WTC11 (cell line): ENCODE measurements around the gene SLC2A6. TPM values are rescaled to one million over a fixed set of nuclear protein-coding genes. Genes with fewer than 3 reads are reported as not detected.

Experiments
- ATAC-seq: fragments of 200-7000 bp; cut with Tn5 transposase; 2 replicates; pipeline ENCODE4 v1.10.0; 2021; ENCODE audit warnings: mild to moderate bottlenecking, moderate library complexity
- CTCF ChIA-PET: fragments of 300-600 bp; sonication (Branson Sonifier 250); formaldehyde crosslinking; loops from one replicate; lab custom pipeline; 2021; ENCODE audit warnings: antibody characterized with exemption; lab: Charles Lee
- POLR2A ChIA-PET: fragments of 350-600 bp; sonication (Branson Sonifier 250); formaldehyde crosslinking; loops from one replicate; lab custom pipeline; 2021; ENCODE audit warnings: antibody characterized with exemption; lab: Charles Lee
- DNase-seq: peaks from one replicate; pipeline ENCODE4 v3.0.0; 2021; ENCODE audit warnings: low spot score
- H3K27ac Mint-ChIP-seq: 2 replicates; pipeline ENCODE4 v1.8.0; 2021; ENCODE audit warnings: mixed read lengths
- H3K27me3 Mint-ChIP-seq: 2 replicates; pipeline ENCODE4 v1.8.0; 2021; ENCODE audit warnings: low read depth, mild to moderate bottlenecking, moderate library complexity, mixed read lengths
- H3K36me3 Mint-ChIP-seq: 2 replicates; pipeline ENCODE4 v1.8.0; 2021; ENCODE audit warnings: mixed read lengths
- H3K4me1 Mint-ChIP-seq: 2 replicates; pipeline ENCODE4 v1.8.0; 2022; ENCODE audit warnings: mixed read lengths
- H3K4me3 Mint-ChIP-seq: 2 replicates; pipeline ENCODE4 v1.8.0; 2021; ENCODE audit warnings: mild to moderate bottlenecking, moderate library complexity, mixed read lengths
- H3K9me3 Mint-ChIP-seq: 2 replicates; pipeline ENCODE4 v1.8.0; 2021; ENCODE audit warnings: mixed read lengths
- AFF4 ChIP-seq: sonication (generic); formaldehyde crosslinking; IDR thresholded peaks from 2 replicates; pipeline ENCODE4 v1.8.1; 2023; ENCODE audit warnings: mild to moderate bottlenecking, missing genetic modification reagents, borderline replicate concordance
- E2F4 ChIP-seq: sonication (generic); formaldehyde crosslinking; IDR thresholded peaks from 2 replicates; pipeline ENCODE4 v1.8.1; 2022; ENCODE audit warnings: low read depth, mild to moderate bottlenecking, moderate library complexity, missing genetic modification reagents, borderline replicate concordance
- PRRX2 ChIP-seq: fragments of 250-450 bp; sonication (Bioruptor Pico); IDR thresholded peaks from 2 replicates; pipeline ENCODE4 v1.8.0; 2021; ENCODE audit warnings: mild to moderate bottlenecking
- SMAD3 ChIP-seq: sonication (generic); formaldehyde crosslinking; IDR thresholded peaks from 2 replicates; pipeline ENCODE4 v1.8.0; 2022; ENCODE audit warnings: missing genetic modification reagents, mild to moderate bottlenecking, borderline replicate concordance
- TP53 ChIP-seq: sonication (generic); formaldehyde crosslinking; IDR thresholded peaks from 2 replicates; pipeline ENCODE4 v1.8.1; 2023; ENCODE audit warnings: mild to moderate bottlenecking, missing genetic modification reagents
- USF2 ChIP-seq: sonication (generic); formaldehyde crosslinking; IDR thresholded peaks from 2 replicates; pipeline ENCODE4 v1.8.1; 2023; ENCODE audit warnings: mild to moderate bottlenecking, missing genetic modification reagents, moderate library complexity
- ZNF121 ChIP-seq: sonication (generic); formaldehyde crosslinking; IDR thresholded peaks from 2 replicates; pipeline ENCODE4 v1.8.0; 2023; ENCODE audit warnings: missing genetic modification reagents
- ZNF425 ChIP-seq: fragments of 250-450 bp; sonication (Bioruptor Pico); conservative IDR thresholded peaks from 2 replicates; pipeline ENCODE4 v1.9.0; 2021; ENCODE audit warnings: mild to moderate bottlenecking
- ZNF532 ChIP-seq: fragments of 250-450 bp; sonication (Bioruptor Pico); IDR thresholded peaks from 2 replicates; pipeline ENCODE4 v1.9.0; 2021; ENCODE audit warnings: mild to moderate bottlenecking, borderline replicate concordance
- total RNA-seq: library from RNA; stranded (reverse); gene quantifications from 3 replicates; pipeline ENCODE4 v1.2.3, GENCODE V29; 2021

The SLC2A6 gene
- total RNA-seq, 1 experiment from 2014 or later = 16.6 TPM

- no peak for TF ChIP-seq PRRX2 (CRISPR knock-in tag)
These were observed 18.3 kb upstream of the SLC2A6 start (continued) for GRCh38 chr9:133496861-133497842.

GRCh38 chr9:133495327-133496293, 16.7 kb upstream of the SLC2A6 start:
- peaks cover 7% of the 10 kb centered on the region for H3K9me3 Mint-ChIP-seq
- no peak overlapping the region for H3K27ac Mint-ChIP-seq
- H3K36me3 Mint-ChIP-seq = no peaks in the 10 kb centered on the region
- ATAC-seq = no peak
- H3K4me1 Mint-ChIP-seq = no peaks in the 10 kb centered on the region
- no peaks in the 10 kb centered on the region for H3K27me3 Mint-ChIP-seq
- POLR2A ChIA-PET = no interaction called here
- no peak overlapping the region for H3K4me3 Mint-ChIP-seq
- CTCF ChIA-PET = interaction anchor here (0.7 to 2.4 kb wide), 6 partner anchors 9 to 533 kb away, joined by 3 to 11 read pairs (median 4); no protein-coding TSS in a partner anchor
- no peak for DNase-seq
- TF ChIP-seq ZNF425 (CRISPR knock-in tag) (no peak), SMAD3 (CRISPR knock-in tag) (no peak), PRRX2 (CRISPR knock-in tag) (no peak), TP53 (CRISPR knock-in tag) (no peak), AFF4 (no peak), ZNF532 (no peak), E2F4 (CRISPR knock-in tag) (no peak), ZNF121 (CRISPR knock-in tag) (no peak), USF2 (no peak)
